Calu3 (cell line): ENCODE results near the gene ISOC2. TPM values are rescaled to one million over a fixed set of nuclear protein-coding genes. Genes with fewer than 3 reads are reported as not detected.

ENCODE experiments used
- BruUV-seq: library from RNA; stranded (reverse); fragments of 400-500 nt; replicated peaks from 2 replicates; lab custom pipeline; 2021; lab: Mats Ljungman, UMichigan
- CTCF ChIA-PET: fragments of 300-600 bp; sonication (Branson Sonifier 250); formaldehyde crosslinking; loops from one replicate; lab custom pipeline; 2022; ENCODE audit warnings: antibody characterized with exemption; lab: Charles Lee
- DNase-seq: peaks from one replicate; pipeline ENCODE4 v3.0.0; 2022
- H3K27ac Mint-ChIP-seq: one replicate; pipeline ENCODE4 v1.8.0; 2022; ENCODE audit warnings: mixed read lengths; ENCODE audit not compliant: unreplicated experiment
- H3K27me3 Mint-ChIP-seq: one replicate; pipeline ENCODE4 v1.8.0; 2022; ENCODE audit warnings: mixed read lengths; ENCODE audit not compliant: unreplicated experiment
- H3K36me3 Mint-ChIP-seq: one replicate; pipeline ENCODE4 v1.8.0; 2022; ENCODE audit warnings: mild to moderate bottlenecking, moderate library complexity, mixed read lengths; ENCODE audit not compliant: insufficient read depth, unreplicated experiment
- H3K4me1 Mint-ChIP-seq: one replicate; pipeline ENCODE4 v1.8.0; 2022; ENCODE audit warnings: mild to moderate bottlenecking, low read depth, mixed read lengths; ENCODE audit not compliant: unreplicated experiment
- H3K4me3 Mint-ChIP-seq: one replicate; pipeline ENCODE4 v1.8.0; 2022; ENCODE audit warnings: mild to moderate bottlenecking, low read depth, moderate library complexity, mixed read lengths; ENCODE audit not compliant: unreplicated experiment
- H3K9me3 Mint-ChIP-seq: one replicate; pipeline ENCODE4 v1.8.0; 2022; ENCODE audit warnings: low read depth, mixed read lengths; ENCODE audit not compliant: unreplicated experiment
- CTCF ChIP-seq: fragments of 200-600 bp; IDR thresholded peaks from one replicate; pipeline ENCODE4 v1.8.0; 2022; ENCODE audit warnings: antibody characterized with exemption; ENCODE audit not compliant: unreplicated experiment
- intact Hi-C: fragments of 100-400 bp; cut with micrococcal nuclease; formaldehyde crosslinking; loops from one replicate; pipeline ENCODE4 v1.10.0; 2022; ENCODE audit not compliant: unreplicated experiment
- total RNA-seq: library from RNA; stranded (reverse); gene quantifications from 2 replicates; pipeline ENCODE4 v1.2.3, GENCODE V29; 2022

The ISOC2 gene
- total RNA-seq, 1 experiment from 2014 or later = 44.9 TPM

DNA sequence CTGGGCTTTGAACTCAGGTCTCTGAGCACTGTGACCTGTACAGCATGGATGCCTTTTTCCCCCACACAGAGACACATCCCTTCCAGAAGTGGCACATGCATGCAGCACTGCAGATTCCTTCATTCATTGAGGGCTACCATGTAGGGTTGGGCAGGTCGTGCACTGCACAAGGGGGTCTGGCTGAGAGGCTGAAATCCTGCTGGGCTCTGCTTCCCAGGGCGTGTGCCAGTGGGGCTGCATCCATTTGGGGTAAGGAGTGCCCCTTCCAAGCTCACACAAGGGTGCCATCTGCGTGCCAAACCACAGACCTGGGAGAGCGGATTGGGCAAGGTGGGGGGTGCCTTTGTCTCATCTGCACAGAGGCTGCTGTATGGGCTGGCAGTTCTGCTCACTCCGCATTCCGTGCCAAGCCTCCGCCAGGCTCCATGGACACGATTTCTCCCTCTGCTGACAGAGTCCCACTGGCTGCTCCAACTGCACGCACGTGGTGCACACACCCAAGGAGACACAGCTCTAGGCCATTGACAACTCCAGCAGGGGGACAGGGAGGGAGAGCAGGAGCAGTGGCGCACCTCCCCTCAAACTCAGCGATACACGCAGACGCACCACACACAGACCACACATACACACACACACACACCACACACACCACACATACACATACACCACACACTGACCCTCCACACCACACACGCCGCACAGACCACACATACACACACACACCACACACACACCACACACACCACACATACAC, 13.8 kb downstream of the ISOC2 start:
- Mint-ChIP-seq H3K4me3 (no peak overlapping the region), H3K4me1 (no peaks in the 10 kb centered on the region), H3K27ac (no peak overlapping the region), H3K9me3 (no peaks in the 10 kb centered on the region), H3K36me3 (peaks cover 7% of the 10 kb centered on the region), H3K27me3 (no peaks in the 10 kb centered on the region)
- intact Hi-C loops = no loop called here
- DNase-seq = peak; percentile 58
- CTCF ChIA-PET = interaction anchor here (0.6 to 0.7 kb wide), 2 partner anchors 26 to 480 kb away, joined by 3 to 6 read pairs; no protein-coding TSS in a partner anchor
- no peak for TF ChIP-seq CTCF
- BruUV-seq = no TSS peak

DNA sequence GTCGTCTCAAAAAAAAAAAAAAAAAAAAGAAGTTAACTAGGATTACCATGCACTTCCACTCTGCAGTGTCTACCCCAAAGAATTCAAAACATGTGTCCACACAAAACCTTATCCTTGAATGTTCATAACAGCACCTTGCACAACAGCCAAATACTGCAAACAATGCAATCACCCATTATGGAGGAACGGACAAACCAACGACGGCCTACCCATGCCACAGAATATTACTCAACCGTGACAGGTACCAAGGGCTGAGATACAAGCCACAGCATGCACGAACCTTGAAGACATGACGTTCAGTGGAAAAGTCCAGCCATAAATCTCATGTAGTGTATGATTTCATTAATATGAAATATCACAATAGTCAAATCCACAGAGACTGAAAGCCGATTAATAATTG, 15.4 kb downstream of the ISOC2 start:
- Mint-ChIP-seq H3K27ac (no peak overlapping the region), H3K27me3 (no peaks in the 10 kb centered on the region), H3K9me3 (no peaks in the 10 kb centered on the region), H3K4me1 (peaks cover 8% of the 10 kb centered on the region), H3K36me3 (no peaks in the 10 kb centered on the region), H3K4me3 (no peak overlapping the region)
- no TSS peak for BruUV-seq
- no peak for TF ChIP-seq CTCF
- CTCF ChIA-PET = no interaction called here
- intact Hi-C loops = no loop called here
- DNase-seq = no peak

- intact Hi-C loops = no loop called here
- Mint-ChIP-seq H3K36me3 (no peaks in the 10 kb centered on the region), H3K4me1 (peaks cover 13% of the 10 kb centered on the region), H3K4me3 (no peak overlapping the region), H3K27me3 (no peaks in the 10 kb centered on the region), H3K27ac (no peak overlapping the region), H3K9me3 (no peaks in the 10 kb centered on the region)
- CTCF ChIA-PET = interaction anchor here (1.2 kb wide), 1 partner anchor 23 kb away, joined by 3 read pairs; no protein-coding TSS in a partner anchor
- BruUV-seq = no TSS peak
- no peak for TF ChIP-seq CTCF
- no peak for DNase-seq
Observed at GRCh38 chr19:55444646-55445045, 16.8 kb downstream of the ISOC2 start.

DNA sequence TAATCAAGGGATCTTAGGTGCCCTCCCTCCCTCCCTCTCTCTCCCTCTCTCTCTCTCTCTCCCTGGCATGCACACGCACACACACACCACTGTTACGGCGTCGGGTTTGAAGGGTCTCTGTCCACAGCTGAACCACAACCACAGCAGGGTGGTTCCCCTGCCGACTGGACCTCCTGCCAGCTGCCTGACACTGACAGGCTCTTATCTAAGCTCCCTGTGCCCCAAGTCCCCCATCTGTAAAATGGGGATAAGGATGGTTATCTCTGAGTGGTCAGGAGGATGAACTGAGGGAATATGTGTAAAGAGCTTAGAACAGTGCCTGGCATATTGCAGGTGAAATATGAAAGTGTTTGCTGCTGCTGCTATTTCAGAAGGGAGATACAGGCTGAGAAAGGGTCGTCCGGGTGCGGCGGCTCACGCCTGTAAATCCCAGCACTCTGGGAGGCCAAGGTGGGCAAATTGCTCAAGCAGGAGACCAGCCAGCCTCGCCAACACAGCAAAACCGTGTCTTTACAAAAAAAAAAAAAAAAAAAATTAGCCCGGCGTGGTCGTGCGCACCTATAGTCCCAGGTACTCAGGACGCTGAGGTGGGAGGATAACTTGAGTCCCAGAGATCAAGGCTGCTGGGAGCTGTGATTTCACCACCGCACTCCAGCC, 17.5 kb downstream of the ISOC2 start:
- Mint-ChIP-seq H3K27me3 (no peaks in the 10 kb centered on the region), H3K4me3 (no peak overlapping the region), H3K4me1 (peaks cover 13% of the 10 kb centered on the region), H3K36me3 (peaks cover 4% of the 10 kb centered on the region), H3K27ac (no peak overlapping the region), H3K9me3 (peaks cover 3% of the 10 kb centered on the region)
- no peak for TF ChIP-seq CTCF
- CTCF ChIA-PET = interaction anchor here (0.6 to 1.2 kb wide), 2 partner anchors 24 to 1409 kb away, joined by 3 read pairs; no protein-coding TSS in a partner anchor
- intact Hi-C loops = no loop called here
- DNase-seq = no peak
- no TSS peak for BruUV-seq
